HG02759 (cell line): ENCODE results near the gene ARAP1.

Source experiments
- ATAC-seq: cut with Tn5 transposase; IDR thresholded peaks from one replicate; pipeline ENCODE4 v1.9.1; 2021; ENCODE audit warnings: mild to moderate bottlenecking, moderate library complexity; ENCODE audit not compliant: unreplicated experiment

Gene ARAP1

GRCh38 chr11:72744474-72744873, 7.7 kb downstream of the ARAP1 start:
- ATAC-seq: no peak

DNA sequence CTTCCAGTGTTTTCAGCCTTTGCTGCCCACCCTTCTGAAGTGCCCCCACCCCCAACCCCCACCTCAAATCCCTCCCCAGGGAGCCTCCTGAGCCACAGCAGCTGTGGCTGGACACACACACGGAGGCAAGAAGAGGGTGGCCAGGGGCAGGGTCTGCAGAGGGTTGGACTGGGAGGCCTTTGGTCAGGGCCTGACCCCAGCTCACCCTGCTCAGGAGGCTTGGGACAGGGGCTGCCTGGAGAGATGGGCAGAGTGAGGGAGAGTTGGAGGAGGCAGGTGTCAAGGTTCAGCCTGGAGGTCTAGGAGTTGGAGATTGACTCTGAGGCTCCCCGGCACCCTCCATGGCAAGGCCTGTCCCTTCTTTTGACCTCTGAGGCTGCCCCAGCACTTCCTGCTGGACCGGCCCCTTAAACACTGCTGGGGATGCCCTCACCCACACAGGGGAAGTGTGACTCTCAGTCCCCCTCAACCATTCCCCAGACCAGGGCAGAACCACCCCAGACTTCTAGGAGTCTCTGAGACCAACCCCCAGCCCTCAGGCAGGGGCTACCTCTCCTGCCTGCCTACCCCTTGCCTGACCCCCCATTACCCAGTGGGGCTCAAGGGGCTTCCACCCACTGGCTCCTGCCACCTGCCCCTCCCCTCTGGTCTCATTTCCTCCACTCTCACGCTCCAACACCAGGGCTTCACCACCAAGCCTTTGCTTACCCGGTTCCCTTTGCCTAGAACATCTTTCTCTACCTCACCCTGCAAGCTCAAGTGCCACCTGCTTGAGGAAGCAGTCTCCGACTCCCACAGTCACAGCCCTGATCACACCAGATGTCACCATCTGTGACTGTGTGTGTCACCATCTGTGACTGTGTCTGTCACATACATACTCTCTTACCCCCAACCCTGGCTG, 8.6 kb downstream of the ARAP1 start:
- peak; percentile 71 for ATAC-seq

DNA sequence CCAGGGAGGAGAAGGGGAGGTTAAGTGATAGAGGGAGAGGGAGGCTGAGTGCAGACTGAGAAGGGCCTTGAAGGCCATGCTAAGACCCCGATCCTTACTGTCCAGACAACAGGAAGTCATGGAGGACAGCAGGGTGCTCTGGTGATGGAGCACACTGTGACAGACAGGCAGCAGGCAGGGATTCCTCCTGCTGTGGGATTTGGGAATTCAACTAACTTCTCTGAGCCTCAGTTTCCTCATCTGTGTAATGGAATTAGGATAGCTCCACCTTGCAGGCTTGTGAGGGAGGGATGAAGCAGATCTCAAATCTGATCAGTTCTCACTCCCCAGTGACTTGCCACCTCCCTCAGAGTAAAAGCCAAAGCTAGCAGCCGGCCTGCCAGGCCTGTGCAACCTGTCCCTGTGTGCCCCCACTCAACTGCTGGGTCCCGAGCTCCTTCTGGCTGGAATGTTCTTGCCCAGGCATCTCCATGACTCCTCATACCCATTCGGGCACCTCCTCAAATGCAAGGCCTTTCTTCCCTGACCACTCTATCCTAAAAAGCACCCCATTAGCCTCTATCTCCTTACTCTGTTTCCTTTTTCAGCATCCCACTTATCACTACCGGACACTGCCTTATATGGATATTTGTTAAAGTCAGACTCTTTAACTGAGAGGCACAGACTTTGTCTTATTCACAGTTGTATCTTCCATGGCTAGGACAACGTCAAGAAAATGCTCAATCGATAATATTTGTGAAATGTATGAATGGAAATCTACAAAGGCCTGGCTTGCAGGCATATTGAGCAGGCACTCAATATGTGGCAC, 9.5 kb downstream of the ARAP1 start:
- no peak for ATAC-seq

- ATAC-seq: no peak
Measured at GRCh38 chr11:72741849-72742512, 10.2 kb downstream of the ARAP1 start.

DNA sequence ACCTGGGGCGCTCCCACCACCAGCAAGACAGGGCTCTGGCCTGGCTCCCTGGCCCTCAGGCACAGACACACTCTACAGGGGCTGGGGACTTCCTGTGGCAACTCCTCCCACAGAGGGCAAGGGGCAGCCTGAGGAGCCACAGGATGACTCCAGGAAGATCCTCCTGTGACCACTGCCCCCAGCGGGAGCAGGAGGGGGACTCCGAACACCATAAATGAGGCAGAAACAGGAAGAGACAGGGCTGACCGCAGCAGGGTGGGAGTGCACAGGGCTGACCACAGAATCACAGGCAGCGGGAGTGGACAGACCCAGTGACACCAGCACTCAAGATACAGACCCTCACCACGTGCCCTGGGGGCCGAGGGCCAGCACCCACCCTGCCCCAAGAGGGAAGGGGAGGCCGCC, 10.8 kb downstream of the ARAP1 start:
- no peak for ATAC-seq

GRCh38 chr11:72740562-72741428, 11.4 kb downstream of the ARAP1 start:
- no peak for ATAC-seq

- no peak for ATAC-seq
Measured at GRCh38 chr11:72740060-72740424, 12.2 kb downstream of the ARAP1 start.

GRCh38 chr11:72739240-72740059, 12.8 kb downstream of the ARAP1 start:
- ATAC-seq: no peak

GRCh38 chr11:72738199-72739141, 13.7 kb downstream of the ARAP1 start:
- peak; percentile 54 for ATAC-seq

GRCh38 chr11:72737336-72737735, 14.9 kb downstream of the ARAP1 start:
- ATAC-seq: no peak

DNA sequence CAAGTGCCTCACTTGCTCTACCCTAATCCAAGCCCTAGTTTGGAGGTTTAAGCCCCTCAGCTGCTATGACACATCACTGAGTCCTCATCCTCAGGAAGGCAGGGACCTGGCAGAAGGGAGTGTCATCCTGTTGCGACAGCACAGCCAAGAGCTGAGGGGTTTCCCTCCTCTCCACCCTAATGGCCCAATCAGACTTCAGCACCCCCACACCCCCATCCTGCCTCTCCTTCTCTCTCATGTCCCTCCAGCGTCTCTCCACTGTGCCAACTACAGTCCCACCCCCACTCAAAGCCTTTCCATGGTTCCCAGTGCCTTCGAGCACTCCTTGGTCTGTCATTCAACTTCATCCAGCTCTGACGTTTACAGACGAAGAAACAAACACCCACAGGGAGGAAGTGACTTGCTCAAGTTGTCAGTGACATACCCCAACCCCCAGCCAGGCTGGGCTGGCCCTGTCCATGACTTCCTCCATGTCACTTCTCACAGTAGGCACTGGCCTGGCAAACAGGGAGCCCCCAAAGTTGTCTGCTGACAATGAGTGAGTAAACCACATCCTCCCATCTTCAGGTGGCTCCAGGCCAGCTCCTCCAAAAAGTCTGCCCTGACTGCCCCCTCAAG, 15.6 kb downstream of the ARAP1 start:
- no peak for ATAC-seq

GRCh38 chr11:72735495-72736027, 16.6 kb downstream of the ARAP1 start:
- no peak for ATAC-seq

- ATAC-seq: no peak
Measured at GRCh38 chr11:72732329-72732728, 19.9 kb downstream of the ARAP1 start.

DNA sequence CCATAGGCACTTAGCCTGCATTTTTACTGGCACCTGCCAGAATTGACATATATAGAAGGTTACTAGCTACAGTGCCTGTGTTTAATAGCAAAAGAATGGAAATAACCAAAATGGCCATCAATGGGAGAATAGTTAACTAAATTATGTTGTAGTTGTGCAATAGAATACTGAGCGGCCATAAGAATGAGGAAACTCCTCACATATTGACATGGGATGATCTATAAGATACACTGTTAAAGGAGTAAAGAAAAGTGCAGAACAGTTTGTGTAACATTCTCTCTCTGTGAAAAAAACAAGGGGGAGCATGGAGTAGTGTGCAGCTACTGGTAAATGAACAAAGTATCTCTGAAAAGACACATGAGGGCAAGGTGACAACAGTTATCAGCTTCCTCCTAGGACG, 21.5 kb downstream of the ARAP1 start:
- ATAC-seq: no peak

GRCh38 chr11:72730243-72730642, 22.0 kb downstream of the ARAP1 start:
- ATAC-seq: no peak

DNA sequence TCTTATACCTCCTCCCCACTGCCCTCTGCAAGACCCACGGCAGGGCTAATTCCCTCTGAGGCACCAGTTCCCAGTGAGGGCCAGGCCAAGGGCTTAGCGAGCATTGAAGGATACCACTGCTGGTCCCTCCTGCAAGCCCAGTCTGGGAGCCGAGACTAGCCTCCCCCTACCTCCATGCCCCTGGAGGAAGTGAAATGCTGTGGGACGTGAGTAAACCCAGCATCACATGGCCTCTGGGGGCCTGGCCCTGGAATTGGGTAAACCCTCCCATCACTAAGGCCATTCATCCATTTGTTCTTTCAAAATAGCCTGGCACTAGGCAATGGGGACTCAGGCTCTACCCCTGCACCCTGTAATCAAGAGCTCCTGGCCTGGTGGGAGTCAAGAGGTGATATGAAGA, 24.7 kb downstream of the ARAP1 start:
- no peak for ATAC-seq

DNA sequence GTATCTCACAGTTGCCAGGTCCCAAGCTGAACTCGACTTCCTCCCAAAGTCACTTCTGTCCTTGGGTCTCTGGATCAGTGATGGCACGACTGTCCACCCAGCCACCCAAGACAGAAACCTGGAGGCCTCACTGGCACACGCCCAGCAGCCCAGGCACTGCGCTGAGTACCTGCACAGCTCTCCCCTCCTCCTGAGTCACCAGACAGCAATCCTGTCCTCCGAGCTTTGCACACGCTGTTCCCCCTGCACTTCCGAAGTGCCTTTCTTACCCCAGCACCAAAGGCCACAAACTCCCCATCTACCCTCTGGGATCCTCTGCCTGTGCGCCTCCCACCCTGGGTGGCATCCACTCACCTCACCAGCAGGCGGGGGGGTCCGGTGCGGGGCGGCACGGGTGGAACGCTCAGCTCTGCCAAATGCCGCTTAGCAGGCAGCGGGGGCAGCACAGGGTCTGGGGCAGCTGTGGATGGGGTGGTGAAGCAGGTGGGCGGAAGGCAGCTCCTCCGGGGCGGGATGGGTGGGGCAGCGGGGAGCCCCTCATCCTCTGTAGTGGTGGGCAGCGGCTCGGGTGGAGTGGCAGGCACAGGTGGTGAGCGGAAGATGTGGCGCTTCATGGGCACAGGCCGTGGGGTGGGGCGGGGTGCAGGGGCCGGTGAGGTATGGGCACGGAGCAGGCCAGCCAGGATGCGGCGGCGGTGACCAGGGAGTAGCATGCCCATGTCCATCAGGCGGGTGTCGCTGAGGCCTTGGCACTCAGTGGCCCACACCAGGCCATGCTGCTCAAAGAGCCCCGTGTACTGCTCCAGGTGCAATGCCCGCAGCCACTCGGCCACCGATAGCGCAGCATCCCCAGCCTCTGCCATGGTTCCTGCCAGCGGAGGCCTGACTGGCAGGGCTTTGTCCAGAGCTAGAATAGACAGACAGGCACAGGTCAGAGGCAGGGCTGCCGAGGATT, 25.7 kb downstream of the ARAP1 start:
- ATAC-seq: no peak
